Measurements from ENCODE around the gene RIT2. TPM values are rescaled to one million over a fixed set of nuclear protein-coding genes. Genes with fewer than 3 reads are reported as not detected.

The RIT2 gene
- total RNA-seq, 4 donors from 2014 or later = not detected

GRCh38 chr18:42901161-42901560 lies 214.3 kb downstream of the RIT2 start:
- no peak for DNase-seq
- no peaks in the 10 kb centered on the region for H3K36me3 ChIP-seq
- no peaks in the 10 kb centered on the region for H3K27me3 ChIP-seq
- no peaks in the 10 kb centered on the region for H3K9me3 ChIP-seq
- H3K27ac ChIP-seq = no peak overlapping the region
- TF ChIP-seq POLR2A (IDR thresholded peaks at IDR 0.05) (no peak), CTCF (IDR thresholded peaks at IDR 0.05) (no peak)
- no peak overlapping the region for H3K4me3 ChIP-seq
- no peaks in the 10 kb centered on the region for H3K4me1 ChIP-seq

GRCh38 chr18:42893977-42894376 lies 221.5 kb downstream of the RIT2 start:
- DNase-seq = no peak
- H3K27ac ChIP-seq = no peak overlapping the region
- TF ChIP-seq CTCF (IDR thresholded peaks at IDR 0.05) = no peak
- no peak for TF ChIP-seq POLR2A (IDR thresholded peaks at IDR 0.05)

GRCh38 chr18:42892181-42892580 lies 223.3 kb downstream of the RIT2 start:
- Histone ChIP-seq H3K4me1 (no peaks in the 10 kb centered on the region), H3K36me3 (no peaks in the 10 kb centered on the region), H3K4me3 (no peak overlapping the region), H3K9me3 (no peaks in the 10 kb centered on the region), H3K27me3 (no peaks in the 10 kb centered on the region), H3K27ac (no peak overlapping the region)
- DNase-seq = no peak
- TF ChIP-seq POLR2A (IDR thresholded peaks at IDR 0.05) = no peak
- no peak for TF ChIP-seq CTCF (IDR thresholded peaks at IDR 0.05)

More at GRCh38 chr18:42893977-42894376, 221.5 kb downstream of the RIT2 start:
- H3K27me3 ChIP-seq = no peaks in the 10 kb centered on the region
- H3K4me3 ChIP-seq = no peak overlapping the region
- H3K36me3 ChIP-seq = no peaks in the 10 kb centered on the region
- no peaks in the 10 kb centered on the region for H3K9me3 ChIP-seq
- H3K4me1 ChIP-seq = no peaks in the 10 kb centered on the region

- Histone ChIP-seq H3K4me3 (no peak overlapping the region), H3K9me3 (no peaks in the 10 kb centered on the region), H3K27ac (no peak overlapping the region), H3K4me1 (no peaks in the 10 kb centered on the region), H3K27me3 (no peaks in the 10 kb centered on the region), H3K36me3 (no peaks in the 10 kb centered on the region)
- DNase-seq = no peak
- TF ChIP-seq CTCF (IDR thresholded peaks at IDR 0.05) = no peak
- no peak for TF ChIP-seq POLR2A (IDR thresholded peaks at IDR 0.05)
These were observed 223.8 kb downstream of the RIT2 start for GRCh38 chr18:42891705-42892104.

- Histone ChIP-seq H3K27me3 (no peaks in the 10 kb centered on the region), H3K27ac (no peak overlapping the region), H3K4me3 (no peak overlapping the region), H3K36me3 (no peaks in the 10 kb centered on the region), H3K9me3 (no peaks in the 10 kb centered on the region), H3K4me1 (no peaks in the 10 kb centered on the region)
- DNase-seq = no peak
- no peak for TF ChIP-seq CTCF (IDR thresholded peaks at IDR 0.05)
These were observed 232.3 kb downstream of the RIT2 start for GRCh38 chr18:42883169-42883568.

- no peaks in the 10 kb centered on the region for H3K27me3 ChIP-seq
- no peak overlapping the region for H3K27ac ChIP-seq
- H3K36me3 ChIP-seq = no peaks in the 10 kb centered on the region
- no peaks in the 10 kb centered on the region for H3K4me1 ChIP-seq
- TF ChIP-seq CTCF (IDR thresholded peaks at IDR 0.05) (no peak), POLR2A (IDR thresholded peaks at IDR 0.05) (no peak)
- H3K4me3 ChIP-seq = no peak overlapping the region
- no peaks in the 10 kb centered on the region for H3K9me3 ChIP-seq
- DNase-seq = no peak
These were observed 233.4 kb downstream of the RIT2 start for GRCh38 chr18:42882122-42882521.

Measured in Peyer's patch (tissue), 4 donors.